Transverse colon (tissue), 4 donors: Measurements from ENCODE around the gene PKMYT1. TPM values are rescaled to one million over a fixed set of nuclear protein-coding genes. Genes with fewer than 3 reads are reported as not detected.

Experiments used
- DNase-seq: peaks from one replicate; pipeline ENCODE4 v3.0.0-alpha.2; 2019
- H3K27ac ChIP-seq, 4 donors: fragments of 200-600 bp; sonication (generic); 2 replicates each; pipeline ENCODE4 v1.5.1; 2016 to 2018; ENCODE audit warnings: inconsistent platforms in 4 of 4
- H3K27me3 ChIP-seq: fragments of 200-600 bp; sonication (generic); 2 replicates; pipeline ENCODE4 v1.5.1; 2017; ENCODE audit warnings: inconsistent platforms
- H3K36me3 ChIP-seq, 4 donors: fragments of 200-600 bp; sonication (generic); 2 replicates each; pipeline ENCODE4 v1.5.1; 2017 to 2019; ENCODE audit warnings: inconsistent platforms in 4 of 4
- H3K4me1 ChIP-seq, 4 donors: fragments of 200-600 bp; sonication (generic); 2 replicates each; pipeline ENCODE4 v1.5.1; 2017 to 2020; ENCODE audit warnings: inconsistent platforms in 4 of 4
- H3K4me3 ChIP-seq, 4 donors: fragments of 200-600 bp; sonication (generic); 1 replicate in 1 of 4; 2 replicates in 3 of 4; pipeline versions ENCODE4 v1.5.1 to v1.6.1; 2017 to 2019; ENCODE audit warnings: inconsistent platforms in 4 of 4
- H3K9me3 ChIP-seq, 2 donors: fragments of 200-600 bp; sonication (generic); 2 replicates each; pipeline ENCODE4 v1.5.1; 2017 to 2019; ENCODE audit warnings: inconsistent platforms in 2 of 2
- CTCF ChIP-seq, 5 experiments: fragments of 200-600 bp in 3 of 5; fragments of 450-650 bp in 2 of 5; sonication (generic) in 3 of 5; IDR thresholded peaks; 1 replicate in 2 of 5; 2 replicates in 3 of 5; pipeline ENCODE4 v1.5.1; 2016 to 2017; ENCODE audit warnings: antibody characterized with exemption in 5 of 5, inconsistent platforms in 3 of 5, mild to moderate bottlenecking in 2 of 5, moderate library complexity in 1 of 5
- EP300 ChIP-seq: sonication (generic); formaldehyde crosslinking; IDR thresholded peaks from one replicate; pipeline ENCODE4 v1.6.1; 2017; ENCODE audit warnings: antibody characterized with exemption, low read depth
- POLR2A ChIP-seq: fragments of 450-650 bp; IDR thresholded peaks from one replicate; pipeline ENCODE4 v1.6.1; 2016; ENCODE audit warnings: antibody characterized with exemption, mild to moderate bottlenecking, moderate library complexity
- POLR2AphosphoS5 ChIP-seq, 3 donors: sonication (generic); formaldehyde crosslinking; IDR thresholded peaks; one replicate each; pipeline ENCODE4 v1.6.1; 2016; ENCODE audit warnings: antibody characterized with exemption in 3 of 3
- WGBS, 2 donors: methylation state at CpG; one replicate each; pipeline ENCODE4 v1.1.5; 2018; ENCODE audit warnings: low coverage in 1 of 2; 5-methylcytosine and 5-hydroxymethylcytosine counted together
- in situ Hi-C, 4 donors: fragments of 200-750 bp; cut with MboI; loops; one replicate each; pipeline versions ENCODE4 v1.15.0 to v1.15.1; 2017; ENCODE audit warnings: low sequenced_read_pairs in 3 of 4, low pct_ligation_motif_present in 1 of 4, low pct_unique_long_range_greater_than_20kb in 1 of 4
- intact Hi-C: fragments of 100-400 bp; cut with DNase I; formaldehyde crosslinking; loops from one replicate; pipeline ENCODE4 v1.15.1; 2023; ENCODE audit warnings: low total_unique reads
- total RNA-seq, 4 donors: library from RNA; depleted of rRNA; stranded (reverse); fragments of >200 nt; gene quantifications; one replicate each; pipeline ENCODE4 v1.1.0, GENCODE V29; 2016

PKMYT1 gene
- total RNA-seq, 4 donors from 2014 or later, result 0.55 to 3.6 (median 3.0) TPM; not detected in 1

- peaks cover 4 to 29% (median 23%) of the 10 kb centered on the region in 4 donors for H3K4me1 ChIP-seq
- no peak overlapping the region for H3K27ac ChIP-seq
- intact Hi-C loops (loop anchor here (5.0 kb wide), 1 partner anchor 716 kb away; the partner anchor contains the start of gene RNPS1), in situ Hi-C loops (no loop called here)
- TF ChIP-seq POLR2AphosphoS5 (IDR thresholded peaks at IDR 0.05), result no peak
- TF ChIP-seq CTCF (IDR thresholded peaks at IDR 0.05), result peak; percentile 64 to 97 (median 93)
- no peak for TF ChIP-seq EP300
- TF ChIP-seq POLR2A, result no peak
- no peaks in the 10 kb centered on the region for H3K9me3 ChIP-seq
- H3K36me3 ChIP-seq, result no peaks in the 10 kb centered on the region
- H3K27me3 ChIP-seq, result peaks cover 11% of the 10 kb centered on the region
- DNase-seq, result peak; percentile 89
- peak overlapping the region in 1 of 4 donors; percentile 26 for H3K4me3 ChIP-seq
- 13% methylated on average over 29 of the region's 42 CpGs; no CpG with 5 or more reads in 1 of the 2 donors for WGBS, 2 donors
These were observed 3.5 kb upstream of the PKMYT1 start for GRCh38 chr16:2983706-2984136.

GRCh38 chr16:2982402-2982801 is 2.2 kb upstream of the PKMYT1 start:
- no peak overlapping the region for H3K27ac ChIP-seq
- H3K9me3 ChIP-seq, result no peaks in the 10 kb centered on the region
- WGBS, 2 donors, result 87 to 96% methylated on average over 5 of the region's 5 CpGs
- H3K4me3 ChIP-seq, result no peak overlapping the region
- DNase-seq, result no peak
- H3K36me3 ChIP-seq, result no peaks in the 10 kb centered on the region
- no peak for TF ChIP-seq EP300
- peaks cover 8% of the 10 kb centered on the region for H3K27me3 ChIP-seq
- in situ Hi-C loops (no loop called here), intact Hi-C loops (loop anchor here (5.0 kb wide), 1 partner anchor 715 kb away; the partner anchor contains the start of gene RNPS1)
- H3K4me1 ChIP-seq, result peaks cover 4 to 34% (median 26%) of the 10 kb centered on the region in 4 donors

GRCh38 chr16:2981899-2982250 is 1.6 kb upstream of the PKMYT1 start:
- H3K4me3 ChIP-seq, result no peak overlapping the region
- H3K4me1 ChIP-seq, result peaks cover 4 to 36% (median 26%) of the 10 kb centered on the region in 4 donors
- DNase-seq, result no peak
- H3K36me3 ChIP-seq, result no peaks in the 10 kb centered on the region
- no peak overlapping the region for H3K27ac ChIP-seq
- in situ Hi-C loops, result no loop called here
- TF ChIP-seq CTCF (IDR thresholded peaks at IDR 0.05) (no peak), POLR2AphosphoS5 (IDR thresholded peaks at IDR 0.05) (no peak), POLR2A (no peak), EP300 (no peak)
- 41 to 79% methylated on average over 2 to 4 of the region's 4 CpGs for WGBS, 2 donors
- intact Hi-C loops, result loop anchor here (5.0 kb wide), 1 partner anchor 715 kb away; the partner anchor contains the start of gene RNPS1
- H3K9me3 ChIP-seq, result no peaks in the 10 kb centered on the region
- H3K27me3 ChIP-seq, result peaks cover 8% of the 10 kb centered on the region

GRCh38 chr16:2981177-2981898 is 1.1 kb upstream of the PKMYT1 start:
- no peak for DNase-seq
- in situ Hi-C loops, result no loop called here

More at GRCh38 chr16:2981177-2981898, 1.1 kb upstream of the PKMYT1 start:
- Histone ChIP-seq H3K4me1 (peaks cover 4 to 36% (median 26%) of the 10 kb centered on the region in 4 donors), H3K27me3 (peaks cover 8% of the 10 kb centered on the region), H3K36me3 (no peaks in the 10 kb centered on the region), H3K4me3 (peak overlapping the region in 2 of 4 donors; percentile 62 to 74), H3K27ac (peak overlapping the region in 3 of 4 donors; percentile 87 to 95 (median 90)), H3K9me3 (no peaks in the 10 kb centered on the region)
- intact Hi-C loops, result loop anchor here (5.0 kb wide), 1 partner anchor 714 kb away; the partner anchor contains the start of gene RNPS1
- no peak for TF ChIP-seq POLR2A
- no peak for TF ChIP-seq POLR2AphosphoS5 (IDR thresholded peaks at IDR 0.05)
- TF ChIP-seq EP300, result no peak
- TF ChIP-seq CTCF (IDR thresholded peaks at IDR 0.05), result no peak
- WGBS, 2 donors, result 58 to 71% methylated on average over 10 to 33 of the region's 33 CpGs
